H1 (cell line): ENCODE results near the gene GRK5. TPM values are rescaled to one million over a fixed set of nuclear protein-coding genes. Genes with fewer than 3 reads are reported as not detected.

ENCODE experiments used
- EP300 ChIP-seq, 2 experiments: IDR thresholded peaks; 1 replicate in 1 of 2; 2 replicates in 1 of 2; pipeline ENCODE4 v1.6.1; 2011 to 2012; ENCODE audit warnings: low read depth in 2 of 2, low read length in 2 of 2, mild to moderate bottlenecking in 2 of 2, borderline replicate concordance in 1 of 2, inconsistent platforms in 1 of 2, moderate library complexity in 1 of 2
- SIN3A ChIP-seq, 2 experiments: IDR thresholded peaks in 1 of 2; conservative IDR thresholded peaks in 1 of 2; 2 replicates each; pipeline ENCODE4 v1.6.1; 2011 to 2012; ENCODE audit warnings: low read length in 2 of 2, improper control_type of control experiment in 1 of 2, low read depth in 1 of 2, mild to moderate bottlenecking in 1 of 2
- SP1 ChIP-seq: IDR thresholded peaks from 2 replicates; pipeline ENCODE4 v1.6.1; 2011; ENCODE audit warnings: low read depth, low read length
- SP4 ChIP-seq: IDR thresholded peaks from 2 replicates; pipeline ENCODE4 v1.6.1; 2012; ENCODE audit warnings: low read length, inconsistent platforms
- polyA plus RNA-seq, 7 experiments: library from polyadenylated mRNA; depleted of rRNA in 3 of 7; stranded (reverse) in 5 of 7; unstranded in 2 of 7; fragments of >200 nt in 5 of 7; fragments of 200-250 nt in 2 of 7; gene quantifications; 1 replicate in 5 of 7; 2 replicates in 1 of 7; 4 replicates in 1 of 7; pipeline versions ENCODE4 v1.2.1 to v1.2.3, GENCODE V29; 2011 to 2013; ENCODE audit warnings: missing spikeins in 2 of 7, mixed read lengths in 2 of 7
- total RNA-seq: library from RNA; stranded (reverse); fragmentation: NEBNext Ultra II Directional; extraction: Animal tissue kit (Norgen Biotek cat#: 25700); gene quantifications from 2 replicates; pipeline ENCODE4 v1.2.1, GENCODE V29; 2021

The GRK5 gene
- total and polyA plus RNA-seq, 2 of the 8 experiments (the other 6 are each of a cell fraction or from before 2014, with no cell fraction given) = 0.54 to 2.5 TPM

GRCh38 chr10:119349341-119349740 lies 142.0 kb downstream of the GRK5 start (continued):
- TF ChIP-seq SIN3A (conservative IDR thresholded peaks at IDR 0.05 in 1 of 2, IDR thresholded peaks at IDR 0.05 in 1 of 2; ENCODE audit: low read depth in 1 of 2, low read length in 2 of 2) = no peak
- no peak for TF ChIP-seq SP4
- TF ChIP-seq SP1 = no peak
- no peak for TF ChIP-seq EP300 (IDR thresholded peaks at IDR 0.05; ENCODE audit: borderline replicate concordance in 1 of 2, low read depth in 2 of 2, low read length in 2 of 2)
